Measurements from ENCODE around the gene FRYL.

Gene FRYL

GRCh38 chr4:48660347-48660746, 119.7 kb downstream of the FRYL start:
- no peak overlapping the region for H3K4me3 ChIP-seq
- H3K27ac ChIP-seq: no peak overlapping the region
- TF ChIP-seq POLR2AphosphoS5 (IDR thresholded peaks at IDR 0.05; ENCODE audit: borderline replicate concordance, low read depth, low read length): no peak
- no peak for TF ChIP-seq EZH2 (IDR thresholded peaks at IDR 0.05)
- no peak for TF ChIP-seq FOXP2 (optimal IDR thresholded peaks at IDR 0.05; ENCODE audit: control extremely low read depth, extremely low read length, insufficient read depth)
- DNase-seq (ENCODE audit: low read depth, low spot score): no peak
- no peak overlapping the region for H3K9ac ChIP-seq (ENCODE audit: insufficient read length)
- no peaks in the 10 kb centered on the region for H3K9me3 ChIP-seq (ENCODE audit: low read depth, low read length)
- no peaks in the 10 kb centered on the region for H3K36me3 ChIP-seq (ENCODE audit: insufficient read depth, low read length)

- Histone ChIP-seq H3K36me3 (ENCODE audit: insufficient read depth, low read length) (no peaks in the 10 kb centered on the region), H3K27ac (peak overlapping the region; percentile 57; the same call in 1 of the 2 replicates), H3K9ac (ENCODE audit: insufficient read length) (peak overlapping the region; percentile 51), H3K4me3 (peak overlapping the region; percentile 71), H3K9me3 (ENCODE audit: low read depth, low read length) (no peaks in the 10 kb centered on the region)
- TF ChIP-seq EZH2 (IDR thresholded peaks at IDR 0.05) (no peak), POLR2AphosphoS5 (IDR thresholded peaks at IDR 0.05; ENCODE audit: borderline replicate concordance, low read depth, low read length) (no peak), FOXP2 (optimal IDR thresholded peaks at IDR 0.05; ENCODE audit: control extremely low read depth, extremely low read length, insufficient read depth) (no peak)
- DNase-seq (ENCODE audit: low read depth, low spot score): no peak
Observed at GRCh38 chr4:48654015-48654664, 125.9 kb downstream of the FRYL start.

GRCh38 chr4:48653217-48654014, 126.7 kb downstream of the FRYL start:
- no peak for TF ChIP-seq FOXP2 (optimal IDR thresholded peaks at IDR 0.05; ENCODE audit: control extremely low read depth, extremely low read length, insufficient read depth)
- TF ChIP-seq POLR2AphosphoS5 (IDR thresholded peaks at IDR 0.05; ENCODE audit: borderline replicate concordance, low read depth, low read length): no peak
- TF ChIP-seq EZH2 (IDR thresholded peaks at IDR 0.05): no peak

GRCh38 chr4:48651914-48652313, 128.2 kb downstream of the FRYL start:
- Histone ChIP-seq H3K9ac (ENCODE audit: insufficient read length) (no peak overlapping the region), H3K9me3 (ENCODE audit: low read depth, low read length) (no peaks in the 10 kb centered on the region), H3K27ac (peak overlapping the region; percentile 72; the same call in 1 of the 2 replicates), H3K4me3 (no peak overlapping the region; the same call in 1 of the 2 replicates), H3K36me3 (ENCODE audit: insufficient read depth, low read length) (no peaks in the 10 kb centered on the region)
- no peak for DNase-seq (ENCODE audit: low read depth, low spot score)
- no peak for TF ChIP-seq POLR2AphosphoS5 (IDR thresholded peaks at IDR 0.05; ENCODE audit: borderline replicate concordance, low read depth, low read length)
- TF ChIP-seq EZH2 (IDR thresholded peaks at IDR 0.05): no peak
- TF ChIP-seq FOXP2 (optimal IDR thresholded peaks at IDR 0.05; ENCODE audit: control extremely low read depth, extremely low read length, insufficient read depth): no peak

More at GRCh38 chr4:48653217-48654014, 126.7 kb downstream of the FRYL start:
- peak overlapping the region; percentile 57; the same call in 1 of the 2 replicates for H3K27ac ChIP-seq
- no peaks in the 10 kb centered on the region for H3K9me3 ChIP-seq (ENCODE audit: low read depth, low read length)
- no peaks in the 10 kb centered on the region for H3K36me3 ChIP-seq (ENCODE audit: insufficient read depth, low read length)
- no peak for DNase-seq (ENCODE audit: low read depth, low spot score)
- H3K4me3 ChIP-seq: peak overlapping the region; percentile 71
- H3K9ac ChIP-seq (ENCODE audit: insufficient read length): peak overlapping the region; percentile 51

GRCh38 chr4:48649505-48649904, 130.6 kb downstream of the FRYL start:
- H3K4me3 ChIP-seq: no peak overlapping the region; the same call in 1 of the 2 replicates
- H3K9me3 ChIP-seq (ENCODE audit: low read depth, low read length): no peaks in the 10 kb centered on the region
- H3K9ac ChIP-seq (ENCODE audit: insufficient read length): no peak overlapping the region
- no peak for DNase-seq (ENCODE audit: low read depth, low spot score)
- H3K36me3 ChIP-seq (ENCODE audit: insufficient read depth, low read length): no peaks in the 10 kb centered on the region
- TF ChIP-seq POLR2AphosphoS5 (IDR thresholded peaks at IDR 0.05; ENCODE audit: borderline replicate concordance, low read depth, low read length): no peak
- no peak for TF ChIP-seq EZH2 (IDR thresholded peaks at IDR 0.05)
- TF ChIP-seq FOXP2 (optimal IDR thresholded peaks at IDR 0.05; ENCODE audit: control extremely low read depth, extremely low read length, insufficient read depth): no peak
- H3K27ac ChIP-seq: 0 out of 2 replicates have a peak overlapping the region, but pooled peaks have one; percentile 16

- Histone ChIP-seq H3K9ac (ENCODE audit: insufficient read length) (no peak overlapping the region), H3K4me3 (no peak overlapping the region), H3K36me3 (ENCODE audit: insufficient read depth, low read length) (no peaks in the 10 kb centered on the region), H3K27ac (no peak overlapping the region), H3K9me3 (ENCODE audit: low read depth, low read length) (no peaks in the 10 kb centered on the region)
- TF ChIP-seq FOXP2 (optimal IDR thresholded peaks at IDR 0.05; ENCODE audit: control extremely low read depth, extremely low read length, insufficient read depth): no peak
- TF ChIP-seq POLR2AphosphoS5 (IDR thresholded peaks at IDR 0.05; ENCODE audit: borderline replicate concordance, low read depth, low read length): no peak
- no peak for TF ChIP-seq EZH2 (IDR thresholded peaks at IDR 0.05)
- no peak for DNase-seq (ENCODE audit: low read depth, low spot score)
Observed at GRCh38 chr4:48645225-48645794, 134.8 kb downstream of the FRYL start.

GRCh38 chr4:48642421-48643374, 137.4 kb downstream of the FRYL start:
- H3K4me3 ChIP-seq: no peak overlapping the region
- no peak for DNase-seq (ENCODE audit: low read depth, low spot score)
- no peaks in the 10 kb centered on the region; the same call in 1 of the 2 replicates for H3K36me3 ChIP-seq (ENCODE audit: insufficient read depth, low read length)
- no peak overlapping the region for H3K9ac ChIP-seq (ENCODE audit: insufficient read length)
- no peaks in the 10 kb centered on the region for H3K9me3 ChIP-seq (ENCODE audit: low read depth, low read length)
- no peak overlapping the region for H3K27ac ChIP-seq
- TF ChIP-seq FOXP2 (optimal IDR thresholded peaks at IDR 0.05; ENCODE audit: control extremely low read depth, extremely low read length, insufficient read depth) (no peak), EZH2 (IDR thresholded peaks at IDR 0.05) (no peak), POLR2AphosphoS5 (IDR thresholded peaks at IDR 0.05; ENCODE audit: borderline replicate concordance, low read depth, low read length) (no peak)

Data from SK-N-MC (cell line).